Choroid plexus epithelial cell (primary cell): ENCODE data around the gene ZFAND5.

Experiments used
- DNase-seq: peaks from one replicate; pipeline ENCODE4 v3.0.0-alpha.2; 2010; ENCODE audit warnings: low read depth
- H3K4me3 ChIP-seq: 2 replicates; pipeline ENCODE4 v1.5.1; 2011; ENCODE audit warnings: low read depth, mild to moderate bottlenecking, control low read depth, low read length, moderate library complexity
- TF ChIP-seq, protein P1 (sequence below): conservative IDR thresholded peaks from 2 replicates; pipeline ENCODE4 v1.5.1; 2011; ENCODE audit warnings: low read depth, mild to moderate bottlenecking, control low read depth, inconsistent platforms, low read length, moderate library complexity

The ZFAND5 gene

DNA sequence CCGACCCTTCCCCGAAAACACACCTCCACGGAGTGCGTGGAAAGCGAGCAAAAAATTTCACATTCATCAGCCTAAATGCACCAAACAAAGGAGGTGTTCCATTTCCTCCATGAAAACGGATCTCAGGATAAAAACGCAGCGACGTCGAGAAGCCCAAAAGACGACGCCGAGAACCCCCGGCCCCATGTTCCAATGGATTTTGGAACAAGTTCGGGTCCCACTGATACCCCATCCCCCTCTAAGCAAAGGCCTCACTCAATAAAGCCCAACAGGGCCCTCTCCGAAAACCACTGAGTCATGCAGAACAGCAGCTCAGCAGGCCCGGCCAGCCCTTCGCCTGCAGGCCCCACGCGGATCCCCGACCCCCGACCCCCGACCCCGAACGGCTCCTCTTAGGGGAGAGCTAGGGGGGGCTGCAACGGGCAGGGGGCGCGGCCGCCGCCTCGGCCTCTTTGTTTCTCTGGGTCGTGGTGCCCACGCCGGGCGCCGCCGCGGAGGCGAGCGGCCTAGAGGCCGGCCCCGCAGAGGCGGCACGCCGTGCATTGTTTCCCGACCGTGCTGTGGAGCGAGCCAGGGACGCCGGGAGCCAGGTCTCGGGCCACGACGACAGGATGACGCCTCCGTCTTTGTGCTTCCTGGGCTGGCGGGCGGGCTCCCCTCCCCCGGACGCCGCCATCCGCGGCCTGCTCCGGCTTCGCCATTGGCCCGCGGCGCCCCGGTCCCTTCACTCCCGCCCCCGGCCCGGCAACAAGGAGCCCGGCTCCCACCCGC is 915 bp downstream of the ZFAND5 start:
- peak overlapping the region; percentile 81 for H3K4me3 ChIP-seq
- DNase-seq: peak; percentile 69
- TF ChIP-seq, protein P1, sequence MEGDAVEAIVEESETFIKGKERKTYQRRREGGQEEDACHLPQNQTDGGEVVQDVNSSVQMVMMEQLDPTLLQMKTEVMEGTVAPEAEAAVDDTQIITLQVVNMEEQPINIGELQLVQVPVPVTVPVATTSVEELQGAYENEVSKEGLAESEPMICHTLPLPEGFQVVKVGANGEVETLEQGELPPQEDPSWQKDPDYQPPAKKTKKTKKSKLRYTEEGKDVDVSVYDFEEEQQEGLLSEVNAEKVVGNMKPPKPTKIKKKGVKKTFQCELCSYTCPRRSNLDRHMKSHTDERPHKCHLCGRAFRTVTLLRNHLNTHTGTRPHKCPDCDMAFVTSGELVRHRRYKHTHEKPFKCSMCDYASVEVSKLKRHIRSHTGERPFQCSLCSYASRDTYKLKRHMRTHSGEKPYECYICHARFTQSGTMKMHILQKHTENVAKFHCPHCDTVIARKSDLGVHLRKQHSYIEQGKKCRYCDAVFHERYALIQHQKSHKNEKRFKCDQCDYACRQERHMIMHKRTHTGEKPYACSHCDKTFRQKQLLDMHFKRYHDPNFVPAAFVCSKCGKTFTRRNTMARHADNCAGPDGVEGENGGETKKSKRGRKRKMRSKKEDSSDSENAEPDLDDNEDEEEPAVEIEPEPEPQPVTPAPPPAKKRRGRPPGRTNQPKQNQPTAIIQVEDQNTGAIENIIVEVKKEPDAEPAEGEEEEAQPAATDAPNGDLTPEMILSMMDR: no peak

GRCh38 chr9:72363236-72363635 is 1.8 kb downstream of the ZFAND5 start:
- peak overlapping the region; percentile 81 for H3K4me3 ChIP-seq
- TF ChIP-seq, protein P1: no peak
- DNase-seq: peak; percentile 23

GRCh38 chr9:72362680-72363139 is 2.3 kb downstream of the ZFAND5 start:
- TF ChIP-seq, protein P1: no peak
- DNase-seq: peak; percentile 95
- peak overlapping the region; percentile 81 for H3K4me3 ChIP-seq

DNA sequence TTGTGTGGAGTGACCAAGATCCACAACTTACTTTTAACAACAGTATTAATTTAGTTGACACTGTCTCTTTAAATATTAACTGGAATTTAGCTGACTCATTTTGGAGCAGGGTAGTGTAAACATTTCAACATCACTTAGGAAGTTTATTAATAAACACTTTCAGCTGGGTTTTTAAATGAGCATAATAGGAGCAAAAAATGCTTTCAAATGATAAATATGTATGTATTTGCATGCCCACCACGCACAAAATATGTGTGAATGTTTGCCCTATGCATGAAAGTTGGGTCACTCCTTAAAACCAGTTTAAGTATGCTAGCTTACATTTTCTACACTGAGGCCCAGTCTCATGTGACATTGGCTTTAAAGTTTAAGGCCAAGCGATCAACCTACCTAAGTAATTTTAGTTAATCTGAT is 2.9 kb downstream of the ZFAND5 start:
- peak overlapping the region; percentile 81 for H3K4me3 ChIP-seq
- TF ChIP-seq, protein P1: no peak
- DNase-seq: peak; percentile 63

GRCh38 chr9:72361217-72361616 is 3.8 kb downstream of the ZFAND5 start:
- TF ChIP-seq, protein P1: no peak
- peak; percentile 41 for DNase-seq
- peak overlapping the region; percentile 81 for H3K4me3 ChIP-seq

GRCh38 chr9:72360324-72360723 is 4.7 kb downstream of the ZFAND5 start:
- peak; percentile 37 for DNase-seq
- H3K4me3 ChIP-seq: no peak overlapping the region
- TF ChIP-seq, protein P1: no peak
